ENCODE measurements around the gene PCIF1.

DNA sequence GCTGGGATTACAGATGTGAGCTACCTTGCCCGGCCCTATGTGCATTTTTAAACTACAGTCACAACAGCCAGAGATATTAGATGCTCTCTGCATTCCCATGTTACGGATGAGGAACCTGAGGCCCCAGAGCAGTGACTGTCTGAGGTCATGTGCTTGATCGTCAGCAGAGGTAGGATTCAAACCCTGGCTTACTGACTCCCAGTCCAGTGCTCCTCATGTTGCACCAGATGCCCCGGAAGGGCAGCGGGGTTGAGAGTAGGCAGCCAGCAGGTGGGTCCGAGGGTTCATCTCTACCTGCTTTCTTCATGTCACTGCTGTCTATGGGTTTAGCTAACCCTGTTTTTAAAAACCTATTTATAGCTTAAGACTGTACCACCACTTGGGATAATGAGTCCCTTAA is 46.8 kb downstream of the PCIF1 start:
- TF ChIP-seq ZNF274 (IDR thresholded peaks at IDR 0.05; ENCODE audit: low read depth, low read length) (no peak), SUZ12 (IDR thresholded peaks at IDR 0.05; ENCODE audit: extremely low read depth, insufficient read depth, insufficient read length) (no peak), YY1 (IDR thresholded peaks at IDR 0.05; ENCODE audit: insufficient read depth, insufficient read length) (no peak)
